CD4-positive, alpha-beta T cell treated with Interleukin-4 for 1 hour (primary cell): ENCODE data around the gene KCNIP4.
A peak's percentile ranks its signal among the peaks of the same experiment; 100 is the strongest.
"Not testable (repeated sequence)": the region's sequence is repeated elsewhere in the genome, so short reads cannot be mapped to it uniquely, and the experiment has no call there.

ENCODE experiments used
- DNase-seq, 2 donors: peaks; one replicate each; pipeline ENCODE4 v3.0.0-alpha.2; 2020 to 2022

Gene KCNIP4

GRCh38 chr4:20816287-20816686, 1132.3 kb downstream of the KCNIP4 start:
- no peak for DNase-seq

- no peak for DNase-seq
These were observed 1134.9 kb downstream of the KCNIP4 start for GRCh38 chr4:20813700-20814099.

DNA sequence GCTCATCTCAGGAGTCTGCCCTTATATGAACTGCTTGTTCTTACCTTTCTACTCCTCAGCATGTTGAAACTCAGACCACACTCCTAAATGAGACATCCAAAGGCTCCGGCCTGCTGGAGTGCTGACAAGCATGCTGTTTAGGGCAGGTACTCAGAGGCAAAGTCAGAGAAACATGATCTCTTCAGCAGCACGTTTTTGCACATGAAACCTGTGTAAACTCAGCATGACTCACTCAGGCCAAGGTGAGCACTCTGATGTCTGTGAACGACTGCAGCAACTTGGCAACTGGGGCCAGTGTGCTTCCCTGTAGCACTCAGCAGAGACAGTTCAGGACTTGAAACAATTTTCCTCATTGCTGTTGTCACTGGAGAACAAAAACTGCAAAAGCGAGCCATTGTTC, 1138.8 kb downstream of the KCNIP4 start:
- no peak for DNase-seq

GRCh38 chr4:20805716-20806115, 1142.9 kb downstream of the KCNIP4 start:
- no peak for DNase-seq

DNA sequence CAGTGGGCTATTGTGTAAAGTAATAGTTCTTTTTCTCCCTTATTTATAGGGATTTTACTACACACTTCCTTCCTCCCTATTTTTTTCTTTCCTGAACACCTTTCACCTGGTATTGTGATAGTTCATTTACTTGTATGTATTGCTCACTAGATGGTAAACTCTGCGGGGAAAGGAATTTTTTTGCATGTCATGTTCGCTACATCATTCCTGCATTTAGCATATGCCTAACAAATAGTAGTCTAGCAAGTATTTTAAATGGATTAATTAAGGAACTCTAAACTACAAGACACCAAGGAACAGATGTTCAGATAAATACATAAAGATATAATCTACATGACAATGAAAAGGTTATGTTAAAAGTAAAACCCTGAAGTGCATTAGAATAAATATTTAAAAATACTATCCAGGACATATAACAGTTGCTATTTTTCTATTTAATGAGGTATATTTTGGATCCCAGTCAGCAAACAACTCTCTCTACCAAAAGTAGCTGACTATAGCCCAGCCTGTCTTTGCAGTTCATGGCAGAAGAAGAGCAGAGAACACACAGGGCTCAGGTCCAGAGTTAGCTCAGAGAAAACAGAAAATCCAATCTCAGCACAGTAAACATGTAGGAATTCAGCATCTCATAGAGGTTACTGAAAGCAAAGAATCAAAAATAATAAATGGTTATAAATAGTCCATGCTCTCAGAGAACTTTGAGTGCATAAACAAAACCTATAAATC, 1160.5 kb downstream of the KCNIP4 start:
- no peak for DNase-seq

GRCh38 chr4:20783134-20783533, 1165.4 kb downstream of the KCNIP4 start:
- DNase-seq, result not testable (repeated sequence)

DNA sequence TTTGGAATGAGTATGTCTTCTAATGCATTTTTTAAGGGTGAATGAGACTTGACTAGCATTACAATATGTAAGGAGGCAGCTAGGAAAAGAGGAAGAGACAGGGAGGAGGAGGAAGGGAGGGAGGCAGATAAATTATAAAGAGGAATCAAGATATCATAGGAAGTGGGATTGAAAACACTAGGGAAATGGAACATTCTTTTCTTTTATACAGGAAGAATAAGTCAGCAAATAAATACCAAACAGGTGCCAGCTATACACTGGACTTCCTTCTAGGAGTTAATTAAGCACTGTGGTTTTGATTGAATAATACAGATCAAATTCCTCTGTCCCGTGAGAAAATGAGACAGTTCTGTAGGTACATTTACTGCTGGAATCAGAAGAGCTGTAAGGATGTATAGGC, 1169.7 kb downstream of the KCNIP4 start:
- no peak for DNase-seq

- peak in 1 of 2 donors; percentile 36 for DNase-seq
These were observed 1175.2 kb downstream of the KCNIP4 start for GRCh38 chr4:20773144-20773997.

- DNase-seq, result no peak
These were observed 1184.1 kb downstream of the KCNIP4 start for GRCh38 chr4:20764366-20764992.

DNA sequence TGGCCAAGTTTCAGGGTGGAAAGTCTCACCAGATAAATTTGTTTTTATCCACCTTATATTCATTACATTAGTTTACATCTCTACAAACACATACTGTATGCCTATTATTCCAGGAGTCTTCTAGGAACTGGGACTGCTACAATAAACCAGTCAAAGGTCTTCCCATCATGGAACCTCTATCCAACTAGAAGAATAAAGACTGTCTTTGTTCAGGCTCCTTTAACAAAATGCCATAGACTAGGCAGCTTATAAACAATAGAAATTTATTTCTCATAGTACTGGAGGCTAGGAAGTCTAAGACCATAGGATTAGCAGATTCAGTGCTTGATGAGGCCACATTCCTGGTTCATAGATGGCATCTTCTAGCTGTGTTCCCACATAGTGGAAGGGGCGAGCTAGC, 1186.7 kb downstream of the KCNIP4 start:
- no peak for DNase-seq

DNA sequence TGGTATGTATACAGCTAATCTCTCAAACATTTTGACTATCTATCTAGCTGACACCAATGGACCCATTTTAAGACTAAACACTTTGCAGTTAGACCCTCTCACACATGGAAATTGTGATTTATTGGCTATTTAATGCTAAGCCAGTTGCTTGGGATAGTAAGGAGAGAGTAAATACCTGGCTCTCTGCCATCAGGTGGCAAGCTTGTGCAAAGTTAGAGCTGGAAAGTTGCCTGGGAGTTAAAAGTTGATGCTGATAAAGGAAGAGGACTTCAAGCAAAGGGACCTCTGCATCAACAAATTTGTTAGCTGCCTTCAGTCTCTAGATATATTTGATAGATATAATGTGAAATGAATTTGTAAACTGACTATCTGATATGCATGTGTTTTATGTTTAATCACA, 1187.2 kb downstream of the KCNIP4 start:
- no peak for DNase-seq

DNA sequence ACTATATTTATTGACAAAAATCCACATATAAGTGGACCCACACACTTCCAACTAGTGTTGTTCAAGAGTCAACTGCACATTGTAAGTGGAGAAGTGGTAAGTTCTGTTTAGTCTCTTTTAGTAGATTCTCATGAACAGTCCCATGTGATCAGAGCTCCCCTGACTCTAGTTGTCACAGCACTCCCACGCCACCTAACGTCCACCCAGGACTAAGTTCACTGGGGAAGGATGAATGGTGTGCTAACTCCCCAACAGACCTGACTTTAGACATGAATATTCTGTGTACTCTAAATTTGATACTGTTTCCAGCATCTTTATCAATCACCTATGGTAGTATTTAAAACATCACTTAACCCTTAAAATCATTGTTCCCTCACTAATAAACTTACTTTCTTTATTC, 1188.5 kb downstream of the KCNIP4 start:
- DNase-seq, result no peak

DNA sequence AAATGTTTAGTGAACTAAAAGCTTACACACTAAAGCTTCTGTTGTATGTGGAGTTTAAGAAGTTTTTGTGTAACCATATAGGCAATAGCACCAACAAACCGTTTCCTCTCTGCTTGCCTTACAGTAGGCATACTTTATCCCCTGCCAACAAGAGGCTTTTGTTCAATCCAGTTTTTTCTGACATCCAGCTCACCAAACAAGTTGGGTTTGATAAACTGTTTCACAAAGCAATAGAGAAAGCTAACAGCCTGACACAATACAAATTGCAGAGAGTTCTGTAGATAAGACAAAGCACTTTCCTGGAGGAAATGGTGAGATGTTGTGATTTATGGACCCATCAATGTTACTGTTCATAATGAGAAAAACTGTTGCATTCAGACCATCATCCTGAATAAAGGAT, 1194.5 kb downstream of the KCNIP4 start:
- DNase-seq, result no peak

GRCh38 chr4:20752641-20753040, 1195.9 kb downstream of the KCNIP4 start:
- no peak for DNase-seq

DNA sequence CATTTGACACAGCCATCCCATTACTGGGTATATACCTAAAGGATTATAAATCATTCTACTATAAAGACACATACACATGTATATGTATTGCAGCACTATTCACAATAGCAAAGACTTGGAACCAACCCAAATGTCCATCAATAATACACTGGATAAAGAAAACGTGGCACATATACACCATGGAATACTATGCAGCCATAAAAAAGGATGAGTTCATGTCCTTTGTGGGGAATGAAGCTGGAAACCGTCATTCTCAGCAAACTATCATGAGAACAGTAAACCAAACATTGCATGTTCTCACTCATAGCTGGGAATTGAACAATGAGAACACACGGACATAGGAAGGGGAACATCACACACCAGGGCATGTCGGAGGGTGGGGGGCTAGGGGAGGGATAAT, 1202.6 kb downstream of the KCNIP4 start:
- DNase-seq, result not testable (repeated sequence)

- no peak for DNase-seq
These were observed 1212.6 kb downstream of the KCNIP4 start for GRCh38 chr4:20735931-20736330.

GRCh38 chr4:20724915-20725314, 1223.7 kb downstream of the KCNIP4 start:
- no peak for DNase-seq

DNA sequence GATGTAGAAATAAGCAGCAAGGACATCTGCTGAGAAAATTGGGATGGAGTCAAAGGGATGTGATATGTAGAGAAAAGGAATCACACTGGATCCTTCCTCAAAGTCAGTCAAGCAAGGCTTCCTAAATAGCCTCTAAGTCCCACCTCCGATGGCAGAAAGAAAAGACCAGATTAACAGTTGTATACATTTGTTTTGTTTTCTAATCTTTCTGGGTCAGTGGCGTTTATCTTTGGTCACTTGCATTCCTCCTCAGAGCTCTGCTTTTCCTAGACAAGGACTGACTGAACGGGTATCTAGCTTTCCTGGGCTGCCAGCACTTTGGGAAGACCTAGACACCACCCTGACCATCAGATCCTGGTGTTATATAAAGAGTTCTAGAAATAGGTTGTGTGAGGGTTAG, 1225.1 kb downstream of the KCNIP4 start:
- DNase-seq, result no peak

DNA sequence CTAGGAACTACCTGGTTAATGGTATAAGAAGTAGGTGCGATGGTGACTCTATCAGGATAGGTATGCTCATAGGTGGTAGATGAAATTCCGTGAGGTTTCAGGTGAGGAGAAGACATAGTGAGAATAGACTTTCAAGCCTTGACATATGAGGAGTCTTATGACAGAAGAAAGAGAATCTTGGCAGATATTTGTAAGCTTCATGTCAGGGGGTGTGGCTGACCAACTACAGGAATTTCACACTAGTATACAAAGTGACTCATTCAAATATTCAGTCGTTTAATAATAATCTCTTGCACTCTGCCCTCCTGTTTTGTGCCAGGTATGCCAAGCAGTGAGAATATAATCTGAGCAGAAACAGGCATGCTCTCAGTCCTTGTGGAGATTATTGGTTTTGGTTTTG, 1225.6 kb downstream of the KCNIP4 start:
- no peak for DNase-seq

- DNase-seq, result no peak
These were observed 1237.2 kb downstream of the KCNIP4 start for GRCh38 chr4:20711335-20711734.

- DNase-seq, result peak; percentile 92 to 93
These were observed 1248.4 kb downstream of the KCNIP4 start, which contains the start of gene PACRGL for GRCh38 chr4:20700007-20700761. TSS of gene PACRGL (plus strand) at chr4:20700458. CDS start at chr4:20704482, 4,024 bp downstream.

DNA sequence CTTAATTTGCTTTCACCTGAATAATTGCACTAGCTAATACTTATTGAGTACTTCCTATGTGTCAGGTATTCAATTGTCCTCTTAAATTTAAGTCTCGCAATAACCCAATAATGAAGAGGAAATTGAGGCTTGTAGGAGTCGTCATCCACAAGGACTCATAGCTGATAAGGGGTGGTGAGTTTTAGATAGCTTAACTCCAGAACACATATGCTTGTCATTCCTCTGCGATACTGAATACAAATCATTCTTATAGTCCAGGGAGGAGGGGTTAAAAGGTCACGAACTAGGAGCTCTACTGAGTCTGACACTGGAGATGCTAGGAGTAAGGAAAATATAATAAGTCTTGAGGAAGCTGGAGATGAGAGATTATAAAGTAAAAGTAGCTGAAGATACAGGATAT, 1249.8 kb downstream of the KCNIP4 start:
- DNase-seq, result no peak

- no peak for DNase-seq
These were observed 1250.2 kb downstream of the KCNIP4 start for GRCh38 chr4:20698382-20698781.
